Fibroblast of lung (primary cell): ENCODE measurements around the gene SPIB.

Experiments
- CTCF ChIP-seq, 2 donors: IDR thresholded peaks in 1 of 2; conservative IDR thresholded peaks in 1 of 2; 1 replicate in 1 of 2; 2 replicates in 1 of 2; pipeline ENCODE4 v1.5.1; 2011 to 2012; ENCODE audit warnings: low read length in 2 of 2, control low read depth in 1 of 2, inconsistent platforms in 1 of 2, low read depth in 1 of 2, mild to moderate bottlenecking in 1 of 2
- EZH2 ChIP-seq: IDR thresholded peaks from 2 replicates; pipeline ENCODE4 v1.5.1; 2012; ENCODE audit warnings: low read length, control low read depth, mild to moderate bottlenecking; ENCODE audit errors: missing control alignments

- TF ChIP-seq CTCF (conservative IDR thresholded peaks at IDR 0.05 in 1 of 2, IDR thresholded peaks at IDR 0.05 in 1 of 2; ENCODE audit: low read depth in 1 of 2, low read length in 2 of 2) (no peak), EZH2 (no peak)
Observed at GRCh38 chr19:50418176-50419021, at the start of gene SPIB.
